Naive thymus-derived CD4-positive, alpha-beta T cell (primary cell): ENCODE data around the gene EPS8L3. TPM values are rescaled to one million over a fixed set of nuclear protein-coding genes. Genes with fewer than 3 reads are reported as not detected.
"Not testable (repeated sequence)": the region's sequence is repeated elsewhere in the genome, so short reads cannot be mapped to it uniquely, and the experiment has no call there.

Experiments
- ATAC-seq: fragments of 150-1000 bp; cut with Tn5 transposase; 2 replicates; pipeline ENCODE4 v1.10.0; 2021; ENCODE audit warnings: mild to moderate bottlenecking, moderate library complexity
- CTCF ChIA-PET: fragments of 350-600 bp; sonication (Branson Sonifier 250); formaldehyde crosslinking; loops from one replicate; lab custom pipeline; 2021; ENCODE audit warnings: antibody characterized with exemption; lab: Charles Lee
- POLR2A ChIA-PET: fragments of 350-600 bp; sonication (Branson Sonifier 250); formaldehyde crosslinking; loops from one replicate; lab custom pipeline; 2021; ENCODE audit warnings: antibody characterized with exemption, inconsistent platforms; lab: Charles Lee
- DNase-seq, 9 donors: peaks; one replicate each; pipeline versions ENCODE4 v3.0.0 to v3.0.0-alpha.2; 2020 to 2022; ENCODE audit warnings: mixed read lengths in 1 of 9
- H3K27ac ChIP-seq: one replicate; pipeline ENCODE4 v1.7.0; 2013; ENCODE audit warnings: mild to moderate bottlenecking, low read depth, low read length, moderate library complexity
- H3K27me3 ChIP-seq, 2 donors: one replicate each; pipeline ENCODE4 v1.7.0; 2013; ENCODE audit warnings: low read length in 2 of 2, mild to moderate bottlenecking in 2 of 2, moderate library complexity in 2 of 2; ENCODE audit not compliant: control insufficient read depth in 2 of 2, insufficient read depth in 2 of 2
- H3K36me3 ChIP-seq, 3 experiments: 1 replicate in 2 of 3; 2 replicates in 1 of 3; pipeline ENCODE4 v1.7.0; 2013; ENCODE audit warnings: low read length in 3 of 3, mild to moderate bottlenecking in 3 of 3, moderate library complexity in 1 of 3; ENCODE audit not compliant: insufficient read depth in 3 of 3, control insufficient read depth in 2 of 3
- H3K4me1 ChIP-seq, 2 donors: one replicate each; pipeline ENCODE4 v1.7.0; 2013; ENCODE audit warnings: low read length in 2 of 2, mild to moderate bottlenecking in 2 of 2, moderate library complexity in 1 of 2; ENCODE audit not compliant: control insufficient read depth in 2 of 2, insufficient read depth in 2 of 2
- H3K4me3 ChIP-seq: 2 replicates; pipeline ENCODE4 v1.7.0; 2013; ENCODE audit warnings: mild to moderate bottlenecking, low read length
- H3K9me3 ChIP-seq, 3 experiments: 1 replicate in 2 of 3; 2 replicates in 1 of 3; pipeline ENCODE4 v1.7.0; 2013; ENCODE audit warnings: low read length in 3 of 3; ENCODE audit not compliant: control insufficient read depth in 2 of 3
- H3K27ac Mint-ChIP-seq, 9 donors: one replicate each; pipeline ENCODE4 v1.8.0; 2020 to 2022; ENCODE audit warnings: mixed read lengths in 9 of 9, mild to moderate bottlenecking in 8 of 9, moderate library complexity in 5 of 9, inconsistent platforms in 2 of 9
- H3K27me3 Mint-ChIP-seq, 5 donors: one replicate each; pipeline ENCODE4 v1.8.0; 2021 to 2022; ENCODE audit warnings: mixed read lengths in 5 of 5, mild to moderate bottlenecking in 1 of 5
- H3K36me3 Mint-ChIP-seq, 5 donors: one replicate each; pipeline ENCODE4 v1.8.0; 2020 to 2022; ENCODE audit warnings: mixed read lengths in 5 of 5, mild to moderate bottlenecking in 3 of 5, inconsistent platforms in 1 of 5
- H3K4me1 Mint-ChIP-seq, 7 donors: one replicate each; pipeline ENCODE4 v1.8.0; 2020 to 2022; ENCODE audit warnings: mixed read lengths in 7 of 7, mild to moderate bottlenecking in 3 of 7, inconsistent platforms in 1 of 7
- H3K4me3 Mint-ChIP-seq, 10 donors: one replicate each; pipeline ENCODE4 v1.8.0; 2020 to 2022; ENCODE audit warnings: mild to moderate bottlenecking in 10 of 10, mixed read lengths in 10 of 10, moderate library complexity in 6 of 10, inconsistent platforms in 2 of 10
- H3K9me3 Mint-ChIP-seq, 11 donors: one replicate each; pipeline ENCODE4 v1.8.0; 2020 to 2022; ENCODE audit warnings: mixed read lengths in 11 of 11, mild to moderate bottlenecking in 4 of 11, inconsistent platforms in 1 of 11, moderate library complexity in 1 of 11
- intact Hi-C, 2 donors: fragments of 100-400 bp; cut with micrococcal nuclease; formaldehyde crosslinking; loops; one replicate each; pipeline ENCODE4 v1.15.1; 2023
- polyA plus RNA-seq, 2 donors: library from polyadenylated mRNA; unstranded; fragments of 300-500 nt; fragmentation: Illumina TruSeq; gene quantifications; one replicate each; pipeline ENCODE4 v1.2.3, GENCODE V29; 2021
- total RNA-seq, 6 experiments: library from RNA in 5 of 6; stranded (reverse) in 5 of 6; gene quantifications; 1 replicate in 5 of 6; 2 replicates in 1 of 6; pipeline ENCODE4 v1.2.3 and lab custom pipeline; 2021 to 2026

The EPS8L3 gene
- total and polyA plus RNA-seq, 7 experiments from 2014 or later: not detected

- ATAC-seq: no peak
- Histone ChIP-seq H3K9me3 (no peaks in the 10 kb centered on the region), H3K27ac (no peak overlapping the region), H3K36me3 (no peaks in the 10 kb centered on the region), H3K4me1 (no peaks in the 10 kb centered on the region), H3K4me3 (no peak overlapping the region), H3K27me3 (no peaks in the 10 kb centered on the region)
- H3K27ac Mint-ChIP-seq: no peak overlapping the region
- peaks cover 18 to 30% (median 18%) of the 10 kb centered on the region in 5 donors for H3K27me3 Mint-ChIP-seq
- ChIA-PET POLR2A (no interaction called here), CTCF (no interaction called here)
- H3K9me3 Mint-ChIP-seq: no peaks in the 10 kb centered on the region
- intact Hi-C loops: no loop called here
- H3K4me3 Mint-ChIP-seq: no peak overlapping the region
- no peak for DNase-seq
- H3K36me3 Mint-ChIP-seq: peaks cover 0 to 5% (median 0%) of the 10 kb centered on the region in 5 donors
- H3K4me1 Mint-ChIP-seq: peaks cover 0 to 3% (median 0%) of the 10 kb centered on the region in 7 donors
These were observed 48.9 kb downstream of the EPS8L3 start for GRCh38 chr1:109714661-109715372.

DNA sequence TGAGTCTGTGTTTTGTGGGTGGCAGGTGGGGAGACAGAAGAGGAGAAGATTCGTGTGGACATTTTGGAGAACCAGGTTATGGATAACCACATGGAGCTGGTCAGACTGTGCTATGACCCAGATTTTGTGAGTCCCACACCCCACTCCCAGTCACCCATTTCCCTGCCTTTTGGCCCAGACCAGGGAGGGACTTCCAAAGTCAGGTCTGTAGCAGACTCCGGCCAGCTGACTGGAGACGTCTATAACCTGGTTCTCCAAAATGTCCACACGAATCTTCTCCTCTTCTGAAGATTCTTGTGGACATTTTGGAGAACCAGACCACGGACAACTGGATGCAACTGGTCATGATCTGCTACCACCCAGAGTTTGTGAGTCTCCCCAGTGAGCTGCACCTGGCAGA lies 50.1 kb downstream of the EPS8L3 start:
- Histone ChIP-seq H3K4me1 (no peaks in the 10 kb centered on the region), H3K27me3 (no peaks in the 10 kb centered on the region), H3K9me3 (no peaks in the 10 kb centered on the region), H3K27ac (no peak overlapping the region), H3K4me3 (no peak overlapping the region), H3K36me3 (no peaks in the 10 kb centered on the region)
- Mint-ChIP-seq H3K9me3 (peaks cover 0 to 11% (median 7%) of the 10 kb centered on the region in 11 donors), H3K36me3 (peaks cover 4 to 14% (median 6%) of the 10 kb centered on the region in 5 donors), H3K4me1 (peaks cover 0 to 3% (median 0%) of the 10 kb centered on the region in 7 donors), H3K4me3 (no peak overlapping the region), H3K27ac (no peak overlapping the region), H3K27me3 (peaks cover 18 to 30% (median 18%) of the 10 kb centered on the region in 5 donors)
- CTCF ChIA-PET: no interaction called here
- POLR2A ChIA-PET: no interaction called here
- DNase-seq (no peak), ATAC-seq (no peak)
- intact Hi-C loops: no loop called here

DNA sequence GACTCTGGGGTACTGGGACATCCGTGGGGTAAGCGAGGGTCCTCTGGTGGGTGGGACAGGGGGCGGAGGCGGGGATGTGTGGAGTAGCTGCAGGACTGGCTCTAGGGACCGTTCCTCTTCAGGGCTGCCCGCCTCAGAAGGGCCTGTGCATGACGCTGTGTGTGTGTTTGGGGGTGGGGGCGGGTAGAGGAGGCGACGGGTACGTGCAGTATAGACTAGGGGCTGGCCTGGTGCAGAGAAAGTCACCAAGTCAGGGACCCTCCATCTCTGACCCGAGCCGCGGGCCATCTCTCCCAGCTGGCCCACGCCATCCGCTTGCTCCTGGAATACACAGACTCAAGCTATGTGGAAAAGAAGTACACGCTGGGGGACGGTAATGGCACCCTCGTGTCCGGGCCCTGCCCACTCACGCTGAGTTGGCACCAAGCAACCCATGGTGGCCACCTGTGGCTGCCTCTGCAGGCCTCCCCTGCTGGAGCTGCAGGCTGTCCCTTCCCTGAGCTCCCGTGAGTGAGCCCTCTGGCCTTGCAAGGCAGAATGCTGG lies 51.3 kb downstream of the EPS8L3 start:
- H3K27me3 Mint-ChIP-seq: peaks cover 18 to 21% (median 18%) of the 10 kb centered on the region in 5 donors
- ATAC-seq (no peak), DNase-seq (no peak)
- H3K27ac Mint-ChIP-seq: peak overlapping the region in 1 of 9 donors; percentile 36
- CTCF ChIA-PET: interaction anchor here (0.6 kb wide), 2 partner anchors 56 to 410 kb away, joined by 3 to 8 read pairs; no protein-coding TSS in a partner anchor
- Histone ChIP-seq H3K27me3 (no peaks in the 10 kb centered on the region), H3K4me3 (no peak overlapping the region), H3K9me3 (no peaks in the 10 kb centered on the region), H3K36me3 (no peaks in the 10 kb centered on the region), H3K4me1 (no peaks in the 10 kb centered on the region), H3K27ac (no peak overlapping the region)
- POLR2A ChIA-PET: no interaction called here
- peaks cover 4 to 24% (median 11%) of the 10 kb centered on the region in 11 donors for H3K9me3 Mint-ChIP-seq
- H3K4me1 Mint-ChIP-seq: peaks cover 0 to 3% (median 0%) of the 10 kb centered on the region in 7 donors
- peaks cover 7 to 25% (median 13%) of the 10 kb centered on the region in 5 donors for H3K36me3 Mint-ChIP-seq
- H3K4me3 Mint-ChIP-seq: peak overlapping the region in 5 of 10 donors; percentile 27 to 69 (median 49)
- intact Hi-C loops: no loop called here

GRCh38 chr1:109711593-109712320 lies 52.0 kb downstream of the EPS8L3 start, which contains the start of gene GSTM5:
Gene GSTM5, plus strand, starts transcription at chr1:109712251. Its CDS starts 62 bp downstream, at chr1:109712313.
- H3K4me3 ChIP-seq, POLR2A ChIA-PET, H3K27me3 ChIP-seq, H3K9me3 ChIP-seq, H3K27ac ChIP-seq, H3K4me1 ChIP-seq, H3K36me3 ChIP-seq, H3K4me1 Mint-ChIP-seq, intact Hi-C loops: not testable (repeated sequence)
- Mint-ChIP-seq H3K27ac (peak within 1 kb of the TSS in 4 of 9 donors; percentile 46 to 92 (median 76)), H3K27me3 (peaks cover 18 to 21% (median 18%) of the 10 kb centered on the region in 5 donors), H3K4me3 (peak within 1 kb of the TSS in 6 of 10 donors; percentile 41 to 81 (median 62)), H3K9me3 (peaks cover 4 to 25% (median 11%) of the 10 kb centered on the region in 11 donors), H3K36me3 (peaks cover 7 to 32% (median 13%) of the 10 kb centered on the region in 5 donors)
- peak; percentile 36 for ATAC-seq
- CTCF ChIA-PET: interaction anchor here (0.6 kb wide), 2 partner anchors 55 to 409 kb away, joined by 3 to 8 read pairs; no protein-coding TSS in a partner anchor
- peak in 2 of 9 donors; percentile 13 to 26 for DNase-seq

- peaks cover 12 to 15% (median 13%) of the 10 kb centered on the region in 5 donors for H3K27me3 Mint-ChIP-seq
- intact Hi-C loops: loop anchor here in 1 of 2 donors (5.0 kb wide), 1 partner anchor 43 kb away; the partner anchor contains the start of gene GSTM2
- POLR2A ChIA-PET: interaction anchor here (0.6 kb wide), 1 partner anchor 38 kb away, joined by 5 read pairs; no protein-coding TSS in a partner anchor
- H3K27me3 ChIP-seq, H3K27ac Mint-ChIP-seq, DNase-seq, H3K36me3 ChIP-seq, H3K9me3 ChIP-seq, H3K4me3 ChIP-seq, ATAC-seq, H3K4me1 ChIP-seq, H3K4me3 Mint-ChIP-seq, CTCF ChIA-PET, H3K27ac ChIP-seq, H3K4me1 Mint-ChIP-seq: not testable (repeated sequence)
- peaks cover 4 to 25% (median 11%) of the 10 kb centered on the region in 11 donors for H3K9me3 Mint-ChIP-seq
- H3K36me3 Mint-ChIP-seq: peaks cover 7 to 37% (median 12%) of the 10 kb centered on the region in 5 donors
These were observed 53.9 kb downstream of the EPS8L3 start for GRCh38 chr1:109709822-109710221.

GRCh38 chr1:109708949-109709348 lies 54.8 kb downstream of the EPS8L3 start:
- Mint-ChIP-seq H3K9me3 (peaks cover 4 to 32% (median 13%) of the 10 kb centered on the region in 11 donors), H3K36me3 (peaks cover 7 to 45% (median 20%) of the 10 kb centered on the region in 5 donors), H3K27me3 (peaks cover 5 to 14% (median 6%) of the 10 kb centered on the region in 5 donors)
- H3K9me3 ChIP-seq, H3K4me1 ChIP-seq, H3K27ac Mint-ChIP-seq, H3K27me3 ChIP-seq, H3K4me3 ChIP-seq, CTCF ChIA-PET, POLR2A ChIA-PET, ATAC-seq, DNase-seq, H3K36me3 ChIP-seq, H3K4me1 Mint-ChIP-seq, H3K27ac ChIP-seq, H3K4me3 Mint-ChIP-seq: not testable (repeated sequence)
- intact Hi-C loops: loop anchor here in 1 of 2 donors (5.0 kb wide), 1 partner anchor 42 kb away; the partner anchor contains the start of gene GSTM2
